GM12874 (cell line): Measurements from ENCODE around the gene CYTL1.

Experiments
- CTCF ChIP-seq: IDR thresholded peaks from 2 replicates; pipeline ENCODE4 v1.5.1; 2011; ENCODE audit warnings: low read depth, mild to moderate bottlenecking, control low read depth, low read length, moderate library complexity; ENCODE audit not compliant: insufficient read depth

Gene CYTL1

GRCh38 chr4:5030927-5031326 lies 11.7 kb upstream of the CYTL1 start:
- no peak for TF ChIP-seq CTCF

- TF ChIP-seq CTCF: no peak
Measured at GRCh38 chr4:5030221-5030620, 11.0 kb upstream of the CYTL1 start.

- TF ChIP-seq CTCF: no peak
Measured at GRCh38 chr4:5029447-5029846, 10.2 kb upstream of the CYTL1 start.

- TF ChIP-seq CTCF: no peak
Measured at GRCh38 chr4:5028480-5028879, 9.2 kb upstream of the CYTL1 start.

GRCh38 chr4:5027346-5027745 lies 8.1 kb upstream of the CYTL1 start:
- no peak for TF ChIP-seq CTCF

- TF ChIP-seq CTCF: no peak
Measured at GRCh38 chr4:5026371-5026770, 7.1 kb upstream of the CYTL1 start.

- no peak for TF ChIP-seq CTCF
Measured at GRCh38 chr4:5024673-5025072, 5.4 kb upstream of the CYTL1 start.

GRCh38 chr4:5021546-5021945 lies 2.3 kb upstream of the CYTL1 start:
- no peak for TF ChIP-seq CTCF
